Stimulated activated CD8-positive, alpha-beta memory T cell treated with anti-CD3 and anti-CD28 coated beads, Interleukin-2, amount 100 ng/mL, for 48 hours (primary cell): Measurements from ENCODE around the gene ANKRD28.

Source experiments
- DNase-seq, 2 donors: peaks; one replicate each; pipeline ENCODE4 v3.0.0-alpha.2; 2020; ENCODE audit warnings: low read depth in 2 of 2

ANKRD28 gene

DNA sequence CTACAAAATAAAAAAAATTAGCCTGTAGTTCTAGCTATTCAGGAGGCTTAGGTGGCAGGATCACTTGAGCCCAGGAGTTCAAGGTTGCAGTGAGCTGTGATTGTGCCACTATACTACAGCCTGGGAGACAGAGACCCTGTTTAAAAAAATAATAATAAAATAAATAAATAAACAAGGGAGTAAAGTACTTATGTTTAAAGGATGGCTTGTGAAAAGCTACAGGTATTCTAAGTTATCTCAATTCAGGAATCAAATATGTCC is 74.2 kb downstream of the ANKRD28 start:
- DNase-seq: no peak

DNA sequence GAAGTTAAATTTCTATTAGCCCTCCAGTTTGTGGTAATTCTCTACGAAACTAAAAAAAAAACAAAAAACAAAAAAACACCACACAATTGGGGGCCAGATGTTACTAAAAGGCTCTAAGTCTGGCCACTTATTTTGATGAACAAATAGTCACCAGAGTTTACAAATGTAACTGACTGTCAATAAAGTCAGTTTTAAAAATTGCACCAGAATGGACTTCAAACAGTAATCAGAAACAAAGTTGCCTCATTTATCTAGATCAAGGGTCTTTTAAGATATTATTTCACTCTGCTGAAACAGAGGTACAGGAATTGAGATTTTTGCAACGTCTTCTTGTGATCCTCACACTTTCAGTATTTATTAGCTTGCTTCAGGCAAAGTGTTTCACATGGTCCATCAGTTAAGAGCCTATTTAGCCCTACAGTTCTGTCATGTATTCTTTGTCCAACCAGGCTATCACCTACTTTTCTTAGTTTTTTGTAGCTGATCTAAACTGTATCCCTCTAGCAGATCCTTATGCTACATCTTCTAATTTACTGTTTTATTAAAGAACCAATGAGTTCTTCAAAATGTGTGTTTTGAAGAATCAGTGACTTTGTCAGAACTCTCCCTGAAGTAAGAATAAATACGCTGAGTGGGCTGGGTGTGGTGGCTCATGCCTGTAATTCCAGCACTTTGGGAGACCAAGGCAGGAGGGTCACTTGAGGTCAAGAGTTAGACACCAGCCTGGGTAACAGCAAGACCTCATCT is 74.7 kb downstream of the ANKRD28 start:
- no peak for DNase-seq

DNA sequence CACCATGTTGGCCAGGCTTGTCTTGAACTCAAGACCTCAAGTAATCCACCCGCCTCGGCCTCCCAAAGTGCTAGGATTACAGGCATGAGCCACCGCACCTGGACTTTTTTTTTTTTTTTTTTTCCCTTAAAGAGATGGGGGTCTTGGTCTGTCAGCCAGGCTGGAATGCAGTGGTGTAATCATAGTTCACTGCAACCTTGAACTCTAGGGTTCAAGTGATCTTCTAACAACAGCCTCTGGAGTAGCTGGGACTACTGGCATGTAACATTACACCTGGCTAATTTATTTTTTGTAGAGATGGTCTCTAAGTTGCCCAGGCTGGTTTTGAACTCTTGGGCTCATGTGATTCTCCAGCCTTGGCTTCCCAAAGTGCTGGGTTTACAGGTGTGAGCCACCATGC is 81.6 kb downstream of the ANKRD28 start:
- DNase-seq: no peak

DNA sequence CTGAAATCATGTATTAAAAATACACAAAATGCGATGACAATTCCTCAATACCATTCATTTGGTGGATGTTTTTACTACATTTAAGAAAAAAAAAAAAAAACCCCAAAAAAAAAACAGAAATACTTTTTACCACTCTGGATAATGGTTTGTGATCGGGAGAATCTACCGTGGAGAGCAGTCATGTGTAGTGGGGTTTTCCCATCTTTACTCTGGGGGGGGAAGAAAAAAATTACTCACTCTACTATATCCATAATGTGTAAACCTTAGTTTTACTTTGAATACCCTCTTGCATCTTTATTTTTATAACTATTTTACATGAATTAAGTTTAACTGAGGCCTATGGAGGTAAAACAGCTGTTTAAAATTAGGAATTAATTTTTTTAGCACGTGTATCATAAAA is 83.3 kb downstream of the ANKRD28 start:
- DNase-seq: no peak

DNA sequence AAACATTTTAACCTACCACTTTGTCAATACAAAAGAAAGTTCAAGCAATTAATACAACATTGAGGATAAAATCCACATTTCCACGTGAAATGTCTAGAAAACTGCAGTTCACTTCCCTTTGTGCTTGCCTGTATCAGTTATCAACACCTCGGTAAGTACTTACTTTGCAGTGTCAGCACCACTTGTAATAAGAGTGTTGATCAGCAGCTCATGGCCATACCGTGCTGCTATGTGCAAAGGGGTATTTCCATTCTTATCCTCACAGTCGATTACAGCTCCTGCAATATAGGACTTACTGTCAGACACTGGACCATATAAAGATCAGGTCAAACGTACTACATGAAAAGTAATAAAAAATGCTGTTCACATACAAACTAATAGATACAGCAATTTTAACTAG is 84.4 kb downstream of the ANKRD28 start:
- no peak for DNase-seq

DNA sequence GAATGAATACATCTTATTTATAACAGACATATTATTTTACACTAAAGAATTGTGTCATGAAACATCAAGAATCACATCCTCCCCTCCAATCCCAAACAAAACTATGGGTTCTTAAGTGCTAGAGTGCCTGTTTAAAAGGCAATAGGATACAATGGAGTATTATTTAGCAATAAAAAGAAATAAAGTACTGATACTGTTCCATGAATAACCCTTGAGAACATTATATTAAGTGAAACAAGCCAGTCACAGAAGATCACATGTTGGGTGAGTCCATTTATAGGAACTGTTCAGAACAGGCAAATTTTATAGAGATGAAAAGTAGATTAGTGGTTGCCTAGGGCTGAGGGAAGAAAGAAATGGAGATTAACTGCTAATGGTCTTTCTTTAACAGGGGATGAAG is 86.5 kb downstream of the ANKRD28 start:
- DNase-seq: no peak

DNA sequence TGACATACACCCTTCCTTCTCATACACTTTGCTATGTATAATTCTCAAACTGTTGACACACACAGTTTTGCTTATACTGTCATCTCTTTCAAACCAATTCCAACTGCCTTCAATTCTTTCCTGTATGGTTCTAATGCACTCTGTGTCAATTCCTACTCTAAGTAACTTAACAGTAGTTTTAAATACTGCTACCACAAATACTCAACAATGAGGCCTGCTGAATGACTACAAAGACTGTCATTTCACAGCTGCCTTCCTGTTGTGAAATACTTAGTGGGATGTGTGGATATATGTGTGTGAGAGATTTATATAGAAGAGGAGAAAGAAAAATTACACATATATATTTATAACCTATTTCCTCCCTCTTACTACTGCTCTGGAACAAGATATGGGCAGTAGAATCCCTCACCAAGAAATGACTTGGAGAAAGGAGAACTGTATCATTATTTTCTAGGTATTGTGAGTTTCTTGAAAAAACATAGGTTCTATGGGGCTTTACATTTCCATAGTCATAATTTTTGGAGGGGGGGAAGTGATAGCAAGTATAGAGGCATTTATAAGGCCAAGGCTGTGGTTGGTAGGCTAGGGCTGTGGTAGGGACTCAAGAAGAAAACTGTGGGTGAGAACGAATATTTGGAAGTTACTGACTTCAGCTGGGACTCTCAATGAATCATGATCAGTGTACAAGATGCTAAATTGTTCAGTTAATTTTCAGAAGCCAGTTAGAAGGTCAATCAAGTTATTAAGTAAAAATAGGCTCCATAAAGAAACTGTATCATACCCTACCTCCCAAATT is 88.7 kb downstream of the ANKRD28 start:
- DNase-seq: no peak

DNA sequence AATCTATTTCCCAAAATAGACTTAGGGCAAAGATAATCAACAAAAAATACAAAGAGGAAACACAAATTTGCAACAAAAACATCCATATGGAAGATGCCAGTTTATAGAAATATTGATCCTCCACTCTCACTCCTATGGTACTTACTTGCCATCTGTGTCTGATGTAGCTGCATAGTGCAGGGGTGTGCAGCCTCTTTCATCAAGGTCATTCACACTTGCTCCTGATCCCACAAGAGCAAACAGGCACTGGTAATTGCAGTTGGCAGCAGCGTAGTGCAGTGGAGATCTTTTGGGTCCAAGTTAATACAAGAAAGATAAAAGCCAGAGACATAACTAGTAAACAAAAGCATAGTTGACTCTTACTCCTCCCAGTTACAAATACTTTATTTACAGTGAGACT is 90.0 kb downstream of the ANKRD28 start:
- DNase-seq: no peak

DNA sequence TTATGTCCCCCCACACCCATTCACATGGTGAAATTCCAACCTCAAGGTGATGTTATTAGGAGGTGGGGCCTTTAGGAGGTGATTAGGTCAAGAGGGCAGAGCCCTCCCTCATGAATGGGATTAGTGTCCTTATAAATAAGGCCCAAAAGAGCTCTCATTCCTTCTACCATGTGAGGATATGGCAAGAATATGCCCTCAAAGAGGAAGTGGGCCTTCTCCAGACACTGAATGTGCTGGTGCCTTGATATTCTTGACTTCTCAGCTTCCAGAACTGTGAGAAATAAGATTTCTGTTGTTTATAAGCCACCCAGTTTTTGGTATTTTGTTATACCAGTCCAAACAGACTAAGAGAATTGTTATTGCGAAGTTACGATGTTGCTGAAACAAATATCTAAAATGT is 94.4 kb downstream of the ANKRD28 start:
- no peak for DNase-seq

DNA sequence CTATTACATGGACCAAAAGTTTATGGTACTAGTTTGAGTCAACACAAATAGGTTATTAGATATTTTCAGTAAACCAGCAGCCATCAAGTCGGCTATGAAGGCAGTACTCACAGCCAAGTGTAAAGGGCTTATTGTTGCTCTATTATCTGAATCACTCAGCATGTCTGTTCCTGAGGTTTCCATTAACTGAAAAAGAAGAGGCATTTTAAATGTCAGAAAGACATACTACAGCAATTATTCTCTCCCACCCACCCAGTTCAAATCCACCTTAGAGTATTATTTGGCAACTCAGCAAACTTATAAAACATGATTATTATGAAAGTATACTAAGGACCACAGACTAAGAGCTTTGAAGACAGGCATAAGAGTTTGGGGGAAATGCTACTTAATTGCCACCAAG is 103.2 kb downstream of the ANKRD28 start:
- DNase-seq: no peak

DNA sequence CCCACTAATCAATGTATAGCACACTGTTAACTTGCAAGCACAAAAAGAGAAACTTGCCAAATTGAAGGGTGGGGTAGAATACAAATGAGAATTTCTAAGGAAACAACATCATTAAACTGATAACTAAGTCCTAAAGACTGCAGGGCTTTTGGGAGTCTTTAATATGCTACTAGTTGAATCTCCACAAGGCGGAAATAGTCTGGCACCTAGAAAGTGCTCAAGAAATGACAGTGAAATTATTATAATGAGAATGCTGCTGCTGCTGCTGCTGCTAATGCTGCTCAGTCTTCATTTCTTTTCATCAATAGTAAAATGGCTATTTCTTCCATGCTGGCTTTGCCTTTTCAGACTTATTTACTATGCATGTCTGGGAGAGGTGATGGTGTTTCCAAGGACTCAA is 104.4 kb downstream of the ANKRD28 start:
- no peak for DNase-seq

DNA sequence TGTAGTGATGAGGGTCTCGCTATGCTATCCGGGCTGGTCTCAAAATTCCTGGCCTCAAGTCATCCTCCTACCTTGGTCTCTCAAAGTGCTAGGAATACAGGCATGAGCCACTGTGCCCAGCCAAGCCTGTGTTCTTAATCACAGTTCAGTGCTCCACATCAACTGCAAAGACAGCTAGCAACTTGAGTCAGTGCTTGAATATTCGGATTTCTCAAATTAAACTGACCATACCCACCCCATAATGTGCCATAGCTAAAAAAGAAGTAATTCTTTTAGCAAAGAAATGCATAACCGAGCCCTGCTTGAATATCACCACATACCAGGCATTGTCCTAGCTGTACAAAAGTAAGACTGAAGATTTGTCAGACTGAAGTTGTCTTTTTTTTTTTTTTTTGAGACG is 107.0 kb downstream of the ANKRD28 start:
- no peak for DNase-seq

DNA sequence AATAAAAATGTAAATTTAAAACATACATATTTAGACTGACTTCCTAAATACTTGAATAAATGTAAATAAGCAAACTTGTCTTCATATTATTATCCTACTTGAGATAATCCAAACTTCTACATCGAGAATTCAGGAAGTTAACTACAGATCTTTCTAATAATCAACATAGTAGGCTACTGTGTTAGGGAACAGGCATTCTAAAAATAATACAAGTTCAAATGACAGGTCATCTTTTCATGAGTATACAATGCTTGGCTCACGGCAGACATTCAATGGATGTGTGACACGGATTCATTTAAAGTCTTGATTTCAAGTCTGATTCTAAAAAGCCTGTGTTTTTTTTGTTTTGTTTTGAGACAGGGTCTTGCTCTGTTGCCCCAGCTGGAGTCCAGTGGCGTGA is 107.5 kb downstream of the ANKRD28 start:
- DNase-seq: no peak

DNA sequence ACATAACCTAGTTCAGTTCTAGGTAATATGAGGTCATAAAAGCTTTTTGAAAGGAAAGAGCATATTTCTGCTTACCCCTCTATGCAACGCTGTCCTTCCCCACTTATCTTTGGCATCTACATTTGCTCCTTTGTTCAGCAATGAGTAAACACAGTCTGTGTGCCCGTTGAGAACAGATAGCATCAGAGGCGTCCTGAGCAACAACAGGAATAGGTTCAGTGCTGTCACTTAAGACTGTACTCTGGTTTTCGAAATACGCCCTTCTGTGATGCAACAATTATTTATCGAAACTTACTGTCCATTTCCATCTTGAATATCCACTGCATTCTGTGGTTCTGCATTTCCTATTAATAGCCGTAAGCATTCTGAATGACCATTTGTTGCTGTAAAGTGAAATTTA is 111.9 kb downstream of the ANKRD28 start:
- no peak for DNase-seq

DNA sequence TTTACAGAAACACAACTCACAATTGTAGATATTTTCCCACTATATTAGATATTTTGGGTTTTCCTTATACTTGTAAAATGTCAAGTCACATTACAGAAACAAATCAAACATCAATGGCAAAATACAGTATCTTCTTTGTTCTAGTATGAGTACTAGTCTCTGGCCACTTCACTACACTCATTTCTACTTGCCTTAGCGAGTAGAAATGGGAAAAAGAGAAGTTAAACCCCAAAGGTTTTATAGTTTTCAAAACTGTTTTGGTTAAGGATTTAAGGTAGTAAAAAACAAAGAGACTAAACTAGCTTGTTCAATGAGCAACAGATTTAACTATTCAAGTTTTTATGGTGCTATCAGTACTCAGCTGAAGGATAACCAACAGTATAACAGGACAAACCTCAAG is 114.5 kb downstream of the ANKRD28 start:
- no peak for DNase-seq

DNA sequence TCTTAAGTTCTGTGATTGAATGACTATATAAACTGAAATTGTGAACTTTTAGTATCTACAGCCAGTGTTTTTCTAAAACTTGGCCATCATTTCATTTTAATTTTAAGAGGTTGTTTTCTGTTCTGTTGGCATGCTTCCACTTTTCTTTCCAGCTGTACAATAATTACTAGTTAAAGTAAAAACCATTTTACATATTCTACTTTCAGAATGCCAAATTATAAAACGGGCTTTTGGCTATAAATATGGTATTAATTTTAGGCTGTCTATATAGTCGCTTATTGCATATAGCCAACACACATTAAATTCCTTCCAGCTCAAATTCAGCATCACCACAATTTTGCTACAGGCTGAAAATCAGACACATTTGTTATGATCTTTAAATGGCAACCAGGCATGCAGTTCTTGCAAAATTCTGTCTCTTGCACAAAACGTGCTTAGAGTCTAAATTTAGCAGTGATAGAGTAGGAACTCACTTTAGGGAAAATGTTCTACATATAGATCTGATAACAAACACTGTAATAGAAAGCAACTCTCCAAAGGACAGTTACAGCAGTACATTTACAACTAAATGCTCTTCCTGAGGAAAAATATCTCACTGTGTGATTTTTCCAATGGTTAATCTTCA is 115.1 kb downstream of the ANKRD28 start:
- DNase-seq: no peak

DNA sequence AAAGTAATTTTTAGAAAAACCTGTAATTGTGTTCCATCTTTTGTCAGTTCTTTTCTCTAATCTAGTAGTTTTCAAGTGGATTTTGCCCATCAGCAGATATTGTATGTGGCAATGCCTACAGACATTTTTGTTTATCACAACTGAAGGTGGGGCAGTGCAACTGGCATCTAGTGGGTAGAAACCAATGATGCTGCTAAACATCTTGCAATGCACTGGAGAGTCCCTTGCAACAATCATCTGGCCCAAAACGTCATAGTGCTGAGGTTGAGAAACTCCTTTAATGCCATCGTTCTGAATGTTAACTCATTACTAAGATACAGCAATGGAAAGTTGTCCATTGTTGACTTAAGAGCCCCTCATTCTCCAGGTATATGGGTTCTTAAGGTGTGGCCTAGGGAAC is 116.1 kb downstream of the ANKRD28 start:
- DNase-seq: no peak

DNA sequence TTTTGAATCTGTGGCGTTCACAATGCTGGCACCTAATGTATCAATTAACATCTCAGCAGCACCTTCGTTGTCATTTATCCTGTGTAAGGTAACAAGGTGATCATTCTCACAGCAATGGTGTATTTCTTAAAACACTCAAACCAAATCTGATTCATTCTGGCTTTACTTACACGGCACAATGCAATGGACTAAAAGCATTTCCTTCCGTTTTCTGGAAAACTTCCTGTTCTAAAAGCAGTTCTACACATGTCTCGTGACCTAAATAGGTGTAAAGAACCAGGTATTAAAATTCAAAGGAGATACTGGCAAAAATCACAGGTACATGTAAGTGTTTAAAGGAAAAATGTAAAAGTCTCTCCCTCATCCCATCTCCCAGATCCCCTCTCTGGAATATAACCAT is 118.5 kb downstream of the ANKRD28 start:
- no peak for DNase-seq

DNA sequence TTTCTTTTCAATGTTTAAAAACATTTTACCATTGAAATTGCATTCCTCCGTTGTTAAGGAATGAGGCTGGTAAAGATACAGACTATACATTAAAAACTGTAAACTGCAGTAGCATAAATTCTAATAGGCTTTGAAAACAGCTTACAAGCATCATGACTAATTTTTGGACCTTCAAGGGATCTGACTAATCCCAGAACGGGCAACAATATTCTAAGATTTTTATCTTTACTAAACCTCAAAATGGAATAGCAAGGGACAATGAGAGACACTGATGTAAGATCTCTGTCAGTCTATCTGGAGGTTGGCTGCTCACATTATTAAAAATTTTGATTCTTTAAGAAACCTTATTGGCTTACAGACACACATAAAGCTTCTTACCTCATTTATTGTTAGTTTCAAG is 121.5 kb downstream of the ANKRD28 start:
- DNase-seq: no peak

DNA sequence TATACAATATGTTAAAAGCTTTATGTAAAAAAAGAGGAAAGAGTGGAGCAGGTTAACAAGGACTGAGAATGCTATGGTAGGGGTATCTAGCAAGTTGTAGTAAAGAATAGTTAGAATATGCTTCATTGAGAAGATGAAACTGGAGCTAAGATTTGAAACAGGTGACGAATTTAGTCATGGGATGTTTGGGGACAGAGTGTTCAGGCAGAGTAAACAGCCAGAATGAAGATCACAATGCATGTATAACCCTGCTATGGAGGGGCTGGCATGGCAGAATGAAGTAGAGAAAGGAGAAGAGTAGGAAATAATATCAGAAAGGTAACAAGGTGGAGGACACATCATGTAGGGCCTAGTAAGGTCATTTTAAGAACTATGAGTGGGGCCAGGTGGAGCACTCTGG is 124.2 kb downstream of the ANKRD28 start:
- DNase-seq: no peak

DNA sequence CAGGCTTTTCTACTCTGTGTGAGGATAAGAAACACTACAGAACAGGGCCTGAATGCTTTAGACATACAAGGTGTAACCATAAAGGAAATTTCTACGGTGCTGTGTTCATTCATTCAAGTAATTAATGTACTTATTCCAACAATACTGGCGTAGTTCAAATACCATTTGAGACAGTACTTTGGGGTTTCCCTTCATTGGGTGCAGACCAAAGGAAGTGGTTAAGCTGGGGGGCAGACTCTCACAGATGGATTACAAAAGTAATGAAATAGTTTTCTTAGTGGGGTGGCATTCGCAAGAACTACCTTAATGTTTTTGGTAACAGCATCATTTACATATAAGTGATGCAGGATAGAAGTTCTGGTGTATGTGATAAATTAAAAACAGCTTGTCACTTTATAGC is 130.3 kb downstream of the ANKRD28 start:
- no peak for DNase-seq

DNA sequence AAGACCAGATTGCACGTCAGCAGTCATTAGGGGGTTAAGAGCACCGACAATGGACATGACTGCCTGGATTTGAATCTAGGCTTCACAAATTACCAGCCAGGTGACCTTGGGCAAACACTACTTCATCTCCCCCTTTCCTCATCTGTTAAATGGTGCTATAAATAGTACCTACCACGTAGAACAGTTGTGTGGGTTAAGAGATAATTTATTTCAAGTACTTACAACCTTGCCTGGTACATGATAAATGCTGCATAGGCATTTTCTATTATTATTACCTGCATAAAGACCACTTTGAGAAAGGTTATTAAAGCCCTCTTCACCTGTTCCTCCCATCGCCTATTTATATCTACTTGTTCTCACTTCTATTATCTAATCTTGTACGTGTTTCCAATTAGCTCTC is 131.5 kb downstream of the ANKRD28 start:
- no peak for DNase-seq

DNA sequence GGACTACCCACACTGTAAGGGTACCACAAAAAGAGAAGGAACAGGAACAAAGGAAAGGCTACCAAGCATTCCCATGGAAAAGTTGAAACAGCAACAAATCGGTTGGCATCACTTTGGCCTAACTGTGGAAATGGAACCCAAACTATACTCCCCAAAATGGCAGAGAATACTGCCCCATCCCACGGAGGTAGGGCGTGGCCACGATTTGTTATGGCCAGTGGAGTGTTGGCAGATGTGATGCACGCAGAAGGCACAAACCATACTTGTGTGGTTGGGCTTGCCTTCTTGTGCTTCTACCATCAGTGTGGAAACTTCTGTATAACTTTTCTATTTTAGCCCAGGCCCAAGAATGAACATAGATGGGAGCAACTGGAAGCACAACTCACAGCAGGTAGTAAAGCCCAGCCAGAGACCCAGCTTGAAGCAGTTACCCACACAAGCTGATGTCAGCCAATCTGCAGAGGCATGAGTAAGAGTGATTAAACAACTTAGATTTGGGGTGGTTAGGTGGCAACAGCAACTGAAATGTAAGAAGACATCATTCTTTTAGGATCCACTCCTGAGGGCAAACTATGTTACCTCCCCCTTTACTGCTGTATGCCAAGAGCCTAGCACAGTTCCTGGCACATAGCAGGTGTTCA is 132.1 kb downstream of the ANKRD28 start:
- no peak for DNase-seq
